ENCODE results near the gene APH1A. TPM values are rescaled to one million over a fixed set of nuclear protein-coding genes. Genes with fewer than 3 reads are reported as not detected.
A peak's percentile ranks its signal among the peaks of the same experiment; 100 is the strongest.

Gene APH1A
- total and polyA plus RNA-seq, 2 of the 13 experiments (the other 11 are each of a cell fraction or from before 2014, with no cell fraction given): 114 to 130 TPM

- no peak for TF ChIP-seq ZNF770 (CRISPR knock-in tag; IDR thresholded peaks at IDR 0.05)
- 0 out of 2 replicates have a peak, but pooled peaks have one; percentile 24 for TF ChIP-seq ZBTB25 (CRISPR knock-in tag; IDR thresholded peaks at IDR 0.05)
- TF ChIP-seq POGZ (CRISPR knock-in tag; IDR thresholded peaks at IDR 0.05): no peak
- TF ChIP-seq ZNF318 (CRISPR knock-in tag; IDR thresholded peaks at IDR 0.05): no peak
- TF ChIP-seq NCOA5 (CRISPR knock-in tag; IDR thresholded peaks at IDR 0.05): no peak
- TF ChIP-seq ZNF619 (CRISPR knock-in tag; IDR thresholded peaks at IDR 0.05): no peak
- no peak for TF ChIP-seq RARG (CRISPR knock-in tag; IDR thresholded peaks at IDR 0.05; ENCODE audit: low read depth)
- TF ChIP-seq, protein P1, sequence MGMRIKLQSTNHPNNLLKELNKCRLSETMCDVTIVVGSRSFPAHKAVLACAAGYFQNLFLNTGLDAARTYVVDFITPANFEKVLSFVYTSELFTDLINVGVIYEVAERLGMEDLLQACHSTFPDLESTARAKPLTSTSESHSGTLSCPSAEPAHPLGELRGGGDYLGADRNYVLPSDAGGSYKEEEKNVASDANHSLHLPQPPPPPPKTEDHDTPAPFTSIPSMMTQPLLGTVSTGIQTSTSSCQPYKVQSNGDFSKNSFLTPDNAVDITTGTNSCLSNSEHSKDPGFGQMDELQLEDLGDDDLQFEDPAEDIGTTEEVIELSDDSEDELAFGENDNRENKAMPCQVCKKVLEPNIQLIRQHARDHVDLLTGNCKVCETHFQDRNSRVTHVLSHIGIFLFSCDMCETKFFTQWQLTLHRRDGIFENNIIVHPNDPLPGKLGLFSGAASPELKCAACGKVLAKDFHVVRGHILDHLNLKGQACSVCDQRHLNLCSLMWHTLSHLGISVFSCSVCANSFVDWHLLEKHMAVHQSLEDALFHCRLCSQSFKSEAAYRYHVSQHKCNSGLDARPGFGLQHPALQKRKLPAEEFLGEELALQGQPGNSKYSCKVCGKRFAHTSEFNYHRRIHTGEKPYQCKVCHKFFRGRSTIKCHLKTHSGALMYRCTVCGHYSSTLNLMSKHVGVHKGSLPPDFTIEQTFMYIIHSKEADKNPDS (CRISPR knock-in tag; IDR thresholded peaks at IDR 0.05): no peak
- no peak for TF ChIP-seq ATF7-NPFF (CRISPR knock-in tag; IDR thresholded peaks at IDR 0.05; ENCODE audit: low read depth)
- TF ChIP-seq IRX3 (CRISPR knock-in tag; IDR thresholded peaks at IDR 0.05; ENCODE audit: borderline replicate concordance, low read depth): no peak
- no peak for TF ChIP-seq PCBP1 (IDR thresholded peaks at IDR 0.05; ENCODE audit: borderline replicate concordance, low read depth, low read length)
- TF ChIP-seq HNRNPLL (IDR thresholded peaks at IDR 0.05; ENCODE audit: low read depth, low read length, poor library complexity, severe bottlenecking): no peak
Measured at GRCh38 chr1:150257624-150258585, 10.9 kb downstream of the APH1A start, which contains the start of gene CA14 (continued).

Data from HepG2 (cell line).